Liver (tissue), 9 donors: Measurements from ENCODE around the gene TNS3. TPM values are rescaled to one million over a fixed set of nuclear protein-coding genes. Genes with fewer than 3 reads are reported as not detected.

Experiments
- DNase-seq: peaks from one replicate; pipeline ENCODE4 v3.0.0-alpha.2; 2017; ENCODE audit warnings: low spot score
- H3K27ac ChIP-seq, 2 donors: one replicate each; pipeline ENCODE4 v1.7.0; 2013; ENCODE audit warnings: inconsistent platforms in 2 of 2, low read length in 2 of 2, control low read depth in 1 of 2, low read depth in 1 of 2, mild to moderate bottlenecking in 1 of 2
- H3K27me3 ChIP-seq, 4 donors: one replicate each; pipeline versions ENCODE4 v1.6.1 to v1.7.0; 2013; ENCODE audit warnings: low read length in 3 of 4, inconsistent platforms in 1 of 4, mild to moderate bottlenecking in 1 of 4, moderate library complexity in 1 of 4; ENCODE audit not compliant: control insufficient read depth in 4 of 4, insufficient read depth in 4 of 4
- H3K36me3 ChIP-seq, 4 donors: one replicate each; pipeline versions ENCODE4 v1.6.1 to v1.7.0; 2013; ENCODE audit warnings: low read length in 3 of 4, mild to moderate bottlenecking in 3 of 4, low read depth in 1 of 4, moderate library complexity in 1 of 4; ENCODE audit not compliant: control insufficient read depth in 4 of 4, insufficient read depth in 3 of 4
- H3K4me1 ChIP-seq, 4 donors: one replicate each; pipeline versions ENCODE4 v1.6.1 to v1.7.0; 2013; ENCODE audit warnings: low read length in 3 of 4, mild to moderate bottlenecking in 3 of 4, moderate library complexity in 1 of 4; ENCODE audit not compliant: control insufficient read depth in 4 of 4, insufficient read depth in 4 of 4
- H3K4me3 ChIP-seq, 3 donors: one replicate each; pipeline versions ENCODE4 v1.6.1 to v1.7.0; 2013; ENCODE audit warnings: low read length in 3 of 3, control low read depth in 1 of 3, low read depth in 1 of 3, mild to moderate bottlenecking in 1 of 3
- H3K9ac ChIP-seq, 2 donors: one replicate each; pipeline ENCODE4 v1.7.0; 2013; ENCODE audit warnings: low read length in 2 of 2, mild to moderate bottlenecking in 2 of 2, moderate library complexity in 2 of 2, control low read depth in 1 of 2, low read depth in 1 of 2
- H3K9me3 ChIP-seq, 4 donors: one replicate each; pipeline versions ENCODE4 v1.6.1 to v1.7.0; 2013; ENCODE audit warnings: low read length in 3 of 4; ENCODE audit not compliant: control insufficient read depth in 4 of 4
- ATF3 ChIP-seq: IDR thresholded peaks from 2 replicates; pipeline ENCODE4 v1.6.1; 2016; ENCODE audit warnings: antibody characterized with exemption
- CTCF ChIP-seq: fragments of 150-350 bp; IDR thresholded peaks from 2 replicates; pipeline ENCODE4 v1.5.1; 2017; ENCODE audit warnings: improper control_type of control experiment, low read depth, low read length; ENCODE audit not compliant: missing input control
- EGR1 ChIP-seq, 2 donors: IDR thresholded peaks; 2 replicates each; pipeline ENCODE4 v1.6.1; 2016 to 2018; ENCODE audit warnings: antibody characterized with exemption in 2 of 2, low read depth in 2 of 2
- FOXA1 ChIP-seq: IDR thresholded peaks from 2 replicates; pipeline ENCODE4 v1.6.1; 2016; ENCODE audit warnings: antibody characterized with exemption
- FOXA2 ChIP-seq: IDR thresholded peaks from 2 replicates; pipeline ENCODE4 v1.6.1; 2016; ENCODE audit warnings: antibody characterized with exemption
- GABPA ChIP-seq, 2 donors: IDR thresholded peaks in 1 of 2; conservative IDR thresholded peaks in 1 of 2; 2 replicates each; pipeline ENCODE4 v1.6.1; 2016; ENCODE audit warnings: antibody characterized with exemption in 2 of 2, mild to moderate bottlenecking in 1 of 2, moderate library complexity in 1 of 2
- HNF4A ChIP-seq, 2 donors: conservative IDR thresholded peaks; 2 replicates each; pipeline ENCODE4 v1.6.1; 2016; ENCODE audit warnings: antibody characterized with exemption in 2 of 2, mild to moderate bottlenecking in 2 of 2
- HNF4G ChIP-seq: IDR thresholded peaks from 2 replicates; pipeline ENCODE4 v1.6.1; 2016; ENCODE audit warnings: antibody characterized with exemption
- JUND ChIP-seq, 2 donors: IDR thresholded peaks; 2 replicates each; pipeline ENCODE4 v1.6.1; 2016; ENCODE audit warnings: antibody characterized with exemption in 2 of 2
- MAX ChIP-seq: IDR thresholded peaks from 2 replicates; pipeline ENCODE4 v1.6.1; 2016; ENCODE audit warnings: antibody characterized with exemption
- NR2F2 ChIP-seq: IDR thresholded peaks from 2 replicates; pipeline ENCODE4 v1.6.1; 2016; ENCODE audit warnings: antibody characterized with exemption
- RAD21 ChIP-seq, 2 donors: IDR thresholded peaks; 2 replicates each; pipeline ENCODE4 v1.6.1; 2016; ENCODE audit warnings: antibody characterized with exemption in 2 of 2, mild to moderate bottlenecking in 2 of 2
- REST ChIP-seq: IDR thresholded peaks from 2 replicates; pipeline ENCODE4 v1.6.1; 2016; ENCODE audit warnings: antibody characterized with exemption, mild to moderate bottlenecking
- RXRA ChIP-seq, 2 donors: IDR thresholded peaks; 2 replicates each; pipeline ENCODE4 v1.6.1; 2017 to 2018; ENCODE audit warnings: antibody characterized with exemption in 2 of 2, mild to moderate bottlenecking in 1 of 2
- SP1 ChIP-seq: IDR thresholded peaks from 2 replicates; pipeline ENCODE4 v1.6.1; 2018; ENCODE audit warnings: antibody characterized with exemption, mild to moderate bottlenecking
- TAF1 ChIP-seq: conservative IDR thresholded peaks from 2 replicates; pipeline ENCODE4 v1.6.1; 2016; ENCODE audit warnings: antibody characterized with exemption, mild to moderate bottlenecking
- YY1 ChIP-seq: IDR thresholded peaks from 2 replicates; pipeline ENCODE4 v1.6.1; 2016; ENCODE audit warnings: antibody characterized with exemption, mild to moderate bottlenecking
- ZBTB33 ChIP-seq: IDR thresholded peaks from 2 replicates; pipeline ENCODE4 v1.6.1; 2016; ENCODE audit warnings: antibody characterized with exemption
- WGBS: extraction: QIAGEN DNeasy Blood & Tissue Kit; methylation state at CpG from one replicate; pipeline ENCODE4 v1.1.7; 2013; 5-methylcytosine and 5-hydroxymethylcytosine counted together
- polyA plus RNA-seq, 2 donors: library from polyadenylated mRNA; stranded (reverse) in 1 of 2; unstranded in 1 of 2; fragments of 200-250 nt in 1 of 2; fragments of >200 nt in 1 of 2; fragmentation: Nextera tagmentation in 1 of 2; extraction: Ambion mirVana in 1 of 2; gene quantifications; one replicate each; pipeline versions ENCODE4 v1.2.1 to v1.2.3, GENCODE V29; 2013 to 2015
- total RNA-seq, 2 donors: library from RNA; depleted of rRNA; stranded (reverse); fragments of >200 nt; gene quantifications; one replicate each; pipeline ENCODE4 v1.2.3, GENCODE V29; 2014
- donor health status: healthy.
- donor health status: healthy.
- donor health status: healthy.
- donor health status: healthy.
- donor health status: healthy.

The TNS3 gene
- total and polyA plus RNA-seq, 4 donors = 16.8 to 100 (median 29.5) TPM

GRCh38 chr7:47471358-47471703 lies 110.6 kb downstream of the TNS3 start:
- Histone ChIP-seq H3K27me3 (no peaks in the 10 kb centered on the region), H3K4me1 (peaks cover 18 to 75% (median 34%) of the 10 kb centered on the region in 4 donors), H3K36me3 (peaks cover 0 to 3% (median 1%) of the 10 kb centered on the region in 4 donors), H3K9ac (peak overlapping the region in 1 of 2 donors; percentile 24), H3K27ac (peak overlapping the region; percentile 78 to 83), H3K4me3 (no peak overlapping the region), H3K9me3 (no peaks in the 10 kb centered on the region)
- 53% methylated on average over 9 of the region's 9 CpGs for WGBS
- no peak for DNase-seq
- TF ChIP-seq HNF4G (no peak), HNF4A (conservative IDR thresholded peaks at IDR 0.05) (no peak), RAD21 (IDR thresholded peaks at IDR 0.05) (no peak), ZBTB33 (no peak), RXRA (IDR thresholded peaks at IDR 0.05) (no peak), YY1 (no peak), MAX (no peak), TAF1 (no peak), CTCF (no peak), SP1 (no peak), FOXA1 (no peak), EGR1 (IDR thresholded peaks at IDR 0.05; ENCODE audit: low read depth in 2 of 2) (no peak), GABPA (IDR thresholded peaks at IDR 0.05 in 1 of 2, conservative IDR thresholded peaks at IDR 0.05 in 1 of 2) (no peak), REST (no peak), JUND (IDR thresholded peaks at IDR 0.05) (no peak), FOXA2 (no peak), NR2F2 (no peak), ATF3 (no peak)
